Activated CD4-positive, alpha-beta T cell treated with anti-CD3 and anti-CD28 coated beads, Interleukin-10, Interleukin-2, amounts not matched to agents 100 ng/mL and 50 ng/mL, durations not matched to agents 16 hours and 8 hours (primary cell): ENCODE results near the gene TMIGD3.

ENCODE experiments used
- DNase-seq: peaks from one replicate; pipeline ENCODE4 v3.0.0-alpha.2; 2020

TMIGD3 gene

GRCh38 chr1:111474521-111474920, 28.9 kb downstream of the TMIGD3 start:
- DNase-seq = no peak

- DNase-seq = no peak
Observed at GRCh38 chr1:111474106-111474505, 29.3 kb downstream of the TMIGD3 start.

DNA sequence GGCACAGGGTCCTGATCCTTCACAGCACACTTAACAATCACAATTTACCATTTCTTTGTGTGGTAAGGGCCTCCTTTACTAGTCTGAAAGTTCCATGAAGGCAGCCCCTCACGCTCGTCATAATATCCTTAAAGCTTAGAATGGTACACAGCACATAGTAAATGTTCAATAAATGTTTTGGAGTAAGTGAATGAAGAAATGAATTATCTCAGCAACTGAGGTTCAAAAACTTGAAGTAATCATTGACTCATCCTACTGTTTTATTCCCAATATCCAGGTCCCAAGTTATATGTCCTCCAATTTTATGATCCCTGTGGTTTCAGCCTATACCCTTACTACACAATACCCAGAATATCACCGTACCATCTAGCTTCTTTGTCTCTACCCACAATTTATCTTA, 31.9 kb downstream of the TMIGD3 start:
- DNase-seq = no peak

- DNase-seq = peak; percentile 84
Observed at GRCh38 chr1:111471012-111471411, 32.4 kb downstream of the TMIGD3 start.

DNA sequence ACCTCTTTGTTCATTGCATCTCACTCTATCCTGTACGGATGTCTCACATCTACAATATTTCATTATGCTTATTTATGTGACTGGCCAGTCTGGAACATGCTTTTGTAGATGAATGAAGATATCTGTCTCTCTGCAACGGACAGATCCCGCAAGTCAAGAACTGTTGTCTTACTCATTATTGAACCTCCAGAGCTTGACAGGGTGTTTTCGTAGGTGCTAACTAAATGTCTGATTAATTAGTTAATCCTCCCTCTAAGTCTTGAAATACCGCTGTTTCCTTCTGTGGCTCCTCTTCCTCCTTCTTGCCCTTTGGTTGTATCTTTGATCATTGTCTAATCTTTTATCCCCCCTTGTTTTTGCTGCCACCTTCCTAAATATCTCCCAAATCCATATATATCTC, 32.8 kb downstream of the TMIGD3 start:
- DNase-seq = no peak

GRCh38 chr1:111469539-111469938, 33.9 kb downstream of the TMIGD3 start:
- no peak for DNase-seq

DNA sequence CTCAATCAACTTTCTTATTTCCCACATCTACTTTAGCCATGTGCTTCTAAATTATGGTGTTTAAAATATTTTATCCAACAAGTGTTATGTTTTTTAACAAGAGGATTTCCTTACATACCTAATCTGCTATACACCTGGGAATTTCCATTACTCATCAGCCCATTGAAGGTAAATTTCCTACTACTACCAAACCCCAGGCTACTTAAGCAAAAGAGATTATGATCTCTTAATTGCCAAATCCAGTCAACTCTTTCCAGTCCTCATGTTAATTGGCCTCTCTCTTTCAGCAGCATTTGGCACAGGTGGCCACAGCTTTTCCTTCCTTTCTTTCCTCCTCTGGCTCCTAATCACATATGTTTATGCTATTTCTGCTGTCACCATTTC, 34.7 kb downstream of the TMIGD3 start:
- DNase-seq = no peak

DNA sequence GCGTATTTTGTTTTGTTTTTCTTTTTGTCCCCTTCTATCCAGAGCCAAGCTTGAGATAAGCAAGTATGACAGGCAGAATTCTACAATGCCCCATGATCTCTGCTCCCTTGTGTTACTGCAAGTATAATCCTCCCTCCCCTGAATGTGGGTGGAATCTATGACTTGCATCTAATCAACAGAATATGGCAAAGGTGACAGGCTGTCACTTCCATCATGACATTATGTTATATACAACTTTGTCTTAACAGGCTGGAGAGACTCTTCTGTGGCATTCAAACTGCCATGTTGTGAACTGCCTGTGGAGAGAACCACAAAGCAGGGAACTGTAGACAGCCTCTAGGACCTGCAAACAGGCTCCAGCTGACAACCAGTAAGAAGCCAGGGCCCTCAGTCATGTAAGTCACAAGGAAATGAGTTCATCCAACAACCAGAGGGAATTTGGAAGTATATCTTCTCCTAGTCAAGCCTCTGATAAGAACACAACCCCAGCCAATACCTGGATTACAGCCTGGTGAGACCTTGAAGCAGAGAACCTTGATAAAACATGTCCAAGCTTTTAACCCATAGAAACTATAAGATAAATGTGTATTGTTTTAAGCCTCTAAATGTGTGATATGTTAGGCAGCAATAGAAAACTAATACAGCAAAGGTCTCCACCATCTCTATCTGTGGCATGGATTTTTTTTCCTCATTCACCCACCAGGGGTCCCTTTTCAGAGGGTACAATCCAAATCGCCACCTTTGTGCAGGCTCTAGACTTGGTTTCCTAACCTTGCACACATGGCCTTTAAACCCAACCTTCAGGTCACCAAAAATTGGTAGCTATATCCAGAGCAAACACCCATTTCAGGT, 35.3 kb downstream of the TMIGD3 start:
- no peak for DNase-seq

DNA sequence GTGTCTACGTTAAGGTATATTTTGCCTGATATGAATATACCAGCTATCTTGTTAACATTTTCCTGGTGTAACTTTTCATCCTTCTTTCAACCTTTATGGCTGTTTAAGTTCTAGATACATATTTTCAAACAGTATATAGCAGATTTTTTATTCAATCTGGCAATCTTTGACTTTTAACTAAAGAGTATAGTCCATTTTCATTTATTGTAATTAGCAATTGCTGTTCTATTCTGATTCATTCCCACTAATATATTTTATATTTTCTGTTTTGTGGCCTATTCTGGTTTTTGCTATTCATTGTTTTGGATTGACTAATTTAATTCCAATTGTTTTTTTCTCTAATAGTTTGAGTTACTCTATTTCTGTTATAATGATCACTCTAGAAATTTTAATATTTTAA, 37.0 kb downstream of the TMIGD3 start:
- no peak for DNase-seq

DNA sequence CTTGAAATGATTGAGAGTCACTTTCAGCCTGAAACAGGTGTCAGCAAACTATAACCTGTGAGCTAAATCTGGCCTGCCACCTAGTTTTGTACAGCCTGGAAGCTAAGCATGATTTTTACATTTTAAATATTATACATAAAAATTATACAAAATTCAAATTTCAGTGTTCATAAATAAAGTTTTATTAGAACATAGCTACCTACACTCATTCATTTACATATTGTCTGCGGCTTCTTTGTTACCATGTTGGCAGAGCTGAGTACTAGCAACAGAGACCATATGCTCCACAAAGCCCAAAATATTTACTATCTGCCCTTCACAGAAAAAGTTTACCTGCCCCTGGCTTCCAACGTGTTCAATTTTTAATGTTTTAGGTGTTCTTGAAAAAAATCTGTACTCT, 37.7 kb downstream of the TMIGD3 start:
- no peak for DNase-seq

DNA sequence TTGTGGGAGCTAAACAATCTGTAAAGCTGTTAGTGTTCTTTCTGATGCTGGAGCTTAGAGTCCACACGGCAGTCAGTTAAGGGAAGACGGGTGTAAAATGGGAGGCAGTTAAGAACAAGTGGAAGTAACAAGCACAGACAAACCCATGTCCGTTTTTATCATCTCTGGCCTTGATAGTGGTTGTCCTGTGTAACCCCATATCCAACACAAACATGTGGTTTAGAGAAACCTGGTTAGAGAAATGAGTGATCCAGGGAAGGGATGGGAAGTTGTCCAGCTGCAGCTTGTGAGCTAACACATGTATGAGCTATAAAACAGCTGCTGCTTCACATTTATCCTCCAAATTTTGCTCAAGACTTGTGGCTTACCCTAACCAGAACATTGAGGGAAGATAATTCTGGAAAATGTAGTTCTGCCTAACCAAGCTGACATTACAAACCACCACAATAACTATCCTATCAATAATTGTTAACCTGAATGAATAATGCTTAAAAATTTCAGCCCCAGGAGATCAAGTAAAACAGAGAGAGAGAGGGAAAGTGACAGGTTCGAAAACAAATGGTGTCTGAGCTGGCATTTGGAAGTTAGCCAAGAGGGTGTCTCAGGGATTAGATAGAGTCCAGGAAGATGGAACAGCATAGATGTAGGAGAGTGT, 40.3 kb downstream of the TMIGD3 start:
- DNase-seq = no peak

GRCh38 chr1:111462370-111463028, 40.9 kb downstream of the TMIGD3 start:
- no peak for DNase-seq

- DNase-seq = no peak
Observed at GRCh38 chr1:111461765-111462164, 41.7 kb downstream of the TMIGD3 start.

- DNase-seq = no peak
Observed at GRCh38 chr1:111455642-111456031, 47.8 kb downstream of the TMIGD3 start.

DNA sequence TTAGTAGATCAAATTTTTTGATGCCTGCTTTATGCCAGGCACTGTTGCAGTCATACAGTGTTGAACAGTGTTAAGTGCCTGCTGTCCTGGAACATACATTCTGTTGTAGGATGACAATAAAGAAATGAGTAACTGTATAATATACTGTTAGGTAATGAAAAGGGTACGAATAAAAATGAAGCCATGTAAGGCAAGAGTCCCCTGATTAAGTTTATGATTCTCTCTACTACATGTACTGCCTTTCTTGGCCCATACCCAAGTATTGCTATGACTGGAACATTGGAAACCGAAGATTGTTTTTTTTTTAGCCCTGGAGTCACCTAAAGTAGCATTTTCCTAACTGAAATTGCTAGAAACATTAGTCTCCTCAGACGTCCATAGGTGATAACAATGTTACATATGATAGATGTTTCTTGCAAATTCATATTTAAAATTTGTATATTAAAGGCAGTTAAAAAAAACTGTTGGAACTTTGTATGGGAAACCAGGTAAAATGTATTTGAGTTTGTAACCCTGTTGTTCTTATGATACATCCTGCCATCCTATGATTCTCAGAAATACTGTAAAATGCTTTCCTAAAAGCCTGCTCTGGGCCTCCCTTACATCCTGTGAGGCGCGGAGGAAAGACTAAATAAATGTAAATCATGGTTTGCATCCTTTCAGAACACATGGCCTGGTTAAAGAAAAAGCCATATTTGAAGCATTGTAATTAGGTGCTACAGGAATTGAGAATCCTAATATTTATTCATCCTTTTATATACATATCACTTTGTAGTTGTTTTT, 48.4 kb downstream of the TMIGD3 start:
- peak; percentile 66 for DNase-seq

DNA sequence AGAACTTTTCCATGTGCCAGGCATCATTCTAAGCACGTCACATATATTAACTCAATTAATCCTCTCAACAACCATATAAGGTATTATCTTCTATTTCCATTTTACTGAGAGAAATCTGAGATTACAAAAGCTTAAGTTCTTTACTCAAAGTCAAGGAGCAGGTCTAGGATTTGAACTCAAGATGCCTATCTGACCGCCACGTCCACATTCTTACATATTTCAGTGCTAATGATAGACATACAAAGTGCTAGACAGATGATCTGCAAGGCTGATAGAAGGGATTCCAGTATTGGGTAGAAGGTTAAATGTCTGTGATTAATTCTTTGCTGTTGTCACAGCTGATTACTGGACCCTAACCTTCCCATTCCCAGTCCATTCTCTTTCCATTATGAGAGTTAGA, 49.7 kb downstream of the TMIGD3 start:
- DNase-seq = no peak

DNA sequence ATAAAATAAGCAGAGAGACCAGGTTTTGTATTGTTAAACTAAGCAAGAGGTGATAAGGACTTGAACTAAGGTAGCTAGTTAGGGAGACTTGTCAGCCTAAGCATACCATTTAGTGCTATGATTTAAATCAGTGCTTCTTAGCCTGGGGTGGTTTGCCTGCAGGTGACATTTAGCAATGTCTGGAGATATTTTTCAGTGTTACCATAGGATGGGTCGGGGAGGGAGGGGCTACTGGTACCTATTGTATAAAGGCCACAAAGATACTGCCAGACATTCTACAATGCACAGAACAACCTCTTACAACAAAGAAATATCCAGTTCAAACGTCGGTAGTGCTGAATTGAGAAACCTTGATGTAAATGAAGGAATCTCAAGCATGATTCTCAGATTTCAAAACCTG, 50.9 kb downstream of the TMIGD3 start:
- DNase-seq = no peak

GRCh38 chr1:111450185-111450584, 53.2 kb downstream of the TMIGD3 start:
- DNase-seq = no peak

- DNase-seq = no peak
Observed at GRCh38 chr1:111449703-111450017, 53.8 kb downstream of the TMIGD3 start.

DNA sequence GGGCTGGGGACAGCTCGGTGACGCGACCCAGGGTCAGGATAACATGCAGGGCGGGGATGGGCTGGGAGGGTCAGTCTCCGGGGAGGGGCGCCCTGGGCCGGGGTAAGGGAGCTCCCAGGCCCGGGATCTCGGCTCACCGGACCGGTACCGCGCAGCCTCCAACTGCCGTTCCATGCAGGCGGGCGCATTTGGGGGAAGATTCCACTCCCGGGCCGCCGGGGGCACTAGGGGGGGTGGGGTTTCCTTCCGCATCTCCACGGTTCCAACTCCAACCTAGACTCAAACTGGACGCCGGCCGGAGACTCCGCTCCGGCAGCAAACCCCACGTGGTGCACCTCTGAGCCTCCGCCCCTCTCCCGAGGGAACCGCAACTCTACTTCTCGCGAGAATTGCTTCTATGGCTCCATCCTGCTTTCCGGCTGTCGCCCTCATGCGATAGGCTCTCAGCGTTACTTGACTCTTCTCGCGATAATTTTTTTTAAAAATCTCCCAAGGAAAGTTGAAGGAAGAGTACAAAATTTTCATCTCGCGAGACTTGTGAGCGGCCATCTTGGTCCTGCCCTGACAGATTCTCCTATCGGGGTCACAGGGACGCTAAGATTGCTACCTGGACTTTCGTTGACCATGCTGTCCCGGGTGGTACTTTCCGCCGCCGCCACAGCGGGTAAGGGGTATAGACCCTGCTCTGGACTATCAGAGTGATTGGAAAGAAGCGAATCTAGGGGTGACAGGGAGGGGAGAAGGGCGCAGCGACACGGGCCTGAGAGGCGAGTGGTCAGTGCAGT, 54.3 kb downstream of the TMIGD3 start, which contains the start of the genes ATP5PB and WDR77:
ATP5PB (plus strand) TSS at position 547 of the 785 bp plus-strand sequence; CDS start at position 625, 78 bp downstream.
WDR77 (minus strand) TSS at position 339 of the 785 bp plus-strand sequence; CDS start at position 252, 87 bp downstream.
- peak; percentile 98 for DNase-seq

DNA sequence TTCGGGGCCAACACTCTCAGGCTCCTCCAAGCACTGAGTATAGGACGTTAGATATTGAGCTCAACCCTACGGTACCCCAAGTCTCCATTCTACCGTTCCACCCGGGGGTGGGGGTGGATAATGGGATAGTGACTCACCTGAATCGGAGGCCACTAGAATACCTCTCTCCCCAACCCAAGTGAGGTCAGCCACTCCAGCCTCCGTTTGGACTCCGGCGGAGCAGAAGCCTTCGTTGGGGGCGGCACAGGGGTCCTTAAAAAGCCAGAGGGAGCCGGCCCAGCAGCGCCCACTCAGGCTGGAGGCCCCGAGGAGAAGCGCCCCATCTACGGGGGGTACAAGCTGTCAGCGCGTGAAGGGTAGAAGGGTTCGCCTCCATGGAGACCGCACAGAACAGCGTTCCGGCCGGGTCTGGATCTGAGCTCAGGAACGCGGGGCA, 54.9 kb downstream of the TMIGD3 start:
- DNase-seq = peak; percentile 24
